K562 (cell line): ENCODE results near the gene KIAA0930. TPM values are rescaled to one million over a fixed set of nuclear protein-coding genes. Genes with fewer than 3 reads are reported as not detected.

Source experiments
- ATAC-seq: fragments of 200-7000 bp; cut with Tn5 transposase; 3 replicates; pipeline ENCODE4 v1.9.1; 2020; ENCODE audit warnings: moderate library complexity
- BruUV-seq: library from RNA; stranded (reverse); fragments of 400-500 nt; replicated peaks from 2 replicates; lab custom pipeline; 2021; lab: Mats Ljungman, UMichigan
- CTCF ChIA-PET: fragments of 300-600 bp; formaldehyde crosslinking; extraction: SDS; loops from one replicate; lab custom pipeline; 2021; ENCODE audit warnings: low intra/inter-chr PET ratio; lab: Yijun Ruan, JAX
- POLR2A ChIA-PET: fragments of 300-600, 350-650 bp; sonication (Branson Sonifier 250); formaldehyde crosslinking; extraction: SDS; loops from one replicate; lab custom pipeline; 2021; ENCODE audit warnings: antibody characterized with exemption, inconsistent platforms; lab: Yijun Ruan, JAX
- DNase-seq, 4 experiments: peaks; one replicate each; pipeline versions ENCODE4 v3.0.0 to v3.0.0-alpha.2; 2011 to 2018; ENCODE audit warnings: low spot score in 3 of 4, mixed read lengths in 3 of 4; ENCODE audit errors: extremely low read depth in 1 of 4
- FAIRE-seq: peaks from 2 replicates; lab custom pipeline; 2011; peaks lifted over from hg19 to GRCh38; lab: Jason Lieb, UNC
- H2AFZ ChIP-seq: 2 replicates; pipeline ENCODE4 v1.6.0; 2011; ENCODE audit warnings: low read depth, low read length, control low read depth, inconsistent platforms
- H3K27ac ChIP-seq: fragments of 200-600 bp; 3 replicates; pipeline ENCODE4 v1.8.0; 2011; ENCODE audit warnings: low read depth, mild to moderate bottlenecking, control low read depth, inconsistent platforms, low read length, moderate library complexity, mixed read lengths; ENCODE audit errors: extremely low read depth
- H3K27me3 ChIP-seq, 2 experiments: fragments of 300-600 bp in 1 of 2; 2 replicates in 1 of 2; 3 replicates in 1 of 2; pipeline versions ENCODE4 v1.6.0 to v1.8.0; 2011; ENCODE audit warnings: inconsistent platforms in 2 of 2, low read length in 2 of 2, mild to moderate bottlenecking in 1 of 2, mixed read lengths in 1 of 2, moderate library complexity in 1 of 2; ENCODE audit not compliant: control insufficient read depth in 2 of 2, insufficient read depth in 2 of 2
- H3K36me3 ChIP-seq: fragments of 300-600 bp; 3 replicates; pipeline ENCODE4 v1.8.0; 2011; ENCODE audit warnings: mild to moderate bottlenecking, low read length, inconsistent platforms; ENCODE audit not compliant: control insufficient read depth, insufficient read depth
- H3K4me1 ChIP-seq, 2 experiments: fragments of 200-600 bp in 1 of 2; replicated peaks in 1 of 2; 2 replicates in 1 of 2; 3 replicates in 1 of 2; pipeline versions ENCODE4 v1.5.1 to v1.8.0; 2011; ENCODE audit warnings: inconsistent platforms in 2 of 2, low read length in 2 of 2, mild to moderate bottlenecking in 1 of 2, mixed read lengths in 1 of 2, moderate library complexity in 1 of 2; ENCODE audit not compliant: control insufficient read depth in 2 of 2, insufficient read depth in 2 of 2
- H3K4me2 ChIP-seq: 2 replicates; pipeline ENCODE4 v1.6.1; 2011; ENCODE audit warnings: low read length, control low read depth, inconsistent platforms, mixed read lengths; ENCODE audit not compliant: insufficient read depth
- H3K4me3 ChIP-seq: fragments of 200-600 bp; sonication (generic), shearing (Covaris generic); 2 replicates; pipeline ENCODE4 v1.5.1; 2016; ENCODE audit warnings: control low read depth, inconsistent platforms
- H3K79me2 ChIP-seq: fragments of 200-600 bp; 3 replicates; pipeline ENCODE4 v1.8.0; 2011; ENCODE audit warnings: low read length, inconsistent platforms; ENCODE audit not compliant: control insufficient read depth, insufficient read depth
- H3K9ac ChIP-seq, 2 experiments: 2 replicates each; pipeline versions ENCODE4 v1.6.0 to v1.6.1; 2011; ENCODE audit warnings: low read depth in 2 of 2, low read length in 2 of 2, control low read depth in 1 of 2, inconsistent platforms in 1 of 2, mild to moderate bottlenecking in 1 of 2, mixed read lengths in 1 of 2; ENCODE audit not compliant: insufficient read depth in 1 of 2
- H3K9me1 ChIP-seq: one replicate; pipeline ENCODE4 v1.6.0; 2011; ENCODE audit warnings: inconsistent platforms, mild to moderate bottlenecking, low read length, moderate library complexity; ENCODE audit not compliant: control insufficient read depth, insufficient read depth
- H3K9me3 ChIP-seq: replicated peaks from 2 replicates; pipeline ENCODE4 v1.5.1; 2011; ENCODE audit warnings: low read depth, low read length, inconsistent platforms; ENCODE audit not compliant: control insufficient read depth, insufficient read depth
- H4K20me1 ChIP-seq: replicated peaks from 2 replicates; pipeline ENCODE4 v1.6.1; 2011; ENCODE audit warnings: low read length, inconsistent platforms, mixed read lengths; ENCODE audit not compliant: control insufficient read depth, insufficient read depth
- BMI1 ChIP-seq: fragments of 150-350 bp; IDR thresholded peaks from 2 replicates; pipeline ENCODE4 v1.6.1; 2014; ENCODE audit warnings: low read length
- DNMT1 ChIP-seq: fragments of 450-650 bp; IDR thresholded peaks from 2 replicates; pipeline ENCODE4 v1.6.1; 2016; ENCODE audit warnings: antibody characterized with exemption, mild to moderate bottlenecking
- ELF1 ChIP-seq: fragments of 200-800 bp; sonication (Bioruptor generic); IDR thresholded peaks from 2 replicates; pipeline ENCODE4 v1.6.1; 2016; ENCODE audit warnings: missing genetic modification characterization, missing compliant biosample characterization
- FOS ChIP-seq: IDR thresholded peaks from 3 replicates; pipeline ENCODE4 v1.6.1; 2011; ENCODE audit not compliant: insufficient read length; ENCODE audit errors: extremely low read depth
- FOXK1 ChIP-seq: sonication (generic); formaldehyde crosslinking; IDR thresholded peaks from 2 replicates; pipeline ENCODE4 v1.8.0; 2022; ENCODE audit warnings: missing genetic modification reagents, mild to moderate bottlenecking, borderline replicate concordance
- KAT8 ChIP-seq: fragments of 450-650 bp; IDR thresholded peaks from 2 replicates; pipeline ENCODE4 v1.6.1; 2016; ENCODE audit warnings: low read depth, mild to moderate bottlenecking
- NFYB ChIP-seq: IDR thresholded peaks from 2 replicates; pipeline ENCODE4 v1.6.1; 2011; ENCODE audit warnings: mild to moderate bottlenecking, moderate library complexity; ENCODE audit not compliant: insufficient read length; ENCODE audit errors: extremely low read depth
- RCOR1 ChIP-seq, 2 experiments: IDR thresholded peaks; 2 replicates each; pipeline ENCODE4 v1.6.1; 2012; ENCODE audit warnings: low read depth in 2 of 2, low read length in 2 of 2, borderline replicate concordance in 1 of 2, improper control_type of control experiment in 1 of 2
- SAFB ChIP-seq: fragments of 200-400 bp; formaldehyde crosslinking; IDR thresholded peaks from 2 replicates; pipeline ENCODE4 v1.6.1; 2017; ENCODE audit warnings: low read depth, low read length, borderline replicate concordance
- SAP30 ChIP-seq: fragments of 200-600 bp; sonication (generic); IDR thresholded peaks from 2 replicates; pipeline ENCODE4 v1.6.1; 2012; ENCODE audit warnings: borderline replicate concordance, low read depth, mild to moderate bottlenecking, moderate library complexity, low read length, control low read depth, inconsistent platforms; ENCODE audit not compliant: insufficient read depth, poor library complexity, severe bottlenecking
- SIN3B ChIP-seq: fragments of 450-650 bp; IDR thresholded peaks from 2 replicates; pipeline ENCODE4 v1.6.1; 2017; ENCODE audit warnings: low read depth, mild to moderate bottlenecking, moderate library complexity
- SREBF2 ChIP-seq: sonication (generic); formaldehyde crosslinking; IDR thresholded peaks from 2 replicates; pipeline ENCODE4 v1.4.0; 2020; ENCODE audit warnings: mild to moderate bottlenecking, missing genetic modification reagents
- SRSF3 ChIP-seq: fragments of 200-400 bp; formaldehyde crosslinking; IDR thresholded peaks from 2 replicates; pipeline ENCODE4 v1.6.1; 2016; ENCODE audit warnings: mild to moderate bottlenecking, low read length, moderate library complexity; ENCODE audit not compliant: insufficient read depth
- SRSF7 ChIP-seq: fragments of 200-400 bp; formaldehyde crosslinking; optimal IDR thresholded peaks from 2 replicates; pipeline ENCODE3; 2017; ENCODE audit warnings: mild to moderate bottlenecking, low read depth, low read length
- ZNF239 ChIP-seq: fragments of 250-450 bp; sonication (Bioruptor Pico); IDR thresholded peaks from 2 replicates; pipeline ENCODE4 v1.4.0; 2020; ENCODE audit warnings: mild to moderate bottlenecking
- ZNF263 ChIP-seq: sonication (generic); formaldehyde crosslinking; IDR thresholded peaks from 2 replicates; pipeline ENCODE4 v1.8.0; 2022; ENCODE audit warnings: mild to moderate bottlenecking, missing genetic modification reagents, borderline replicate concordance
- ZNF551 ChIP-seq: fragments of 250-450 bp; sonication (Bioruptor Pico); IDR thresholded peaks from 2 replicates; pipeline ENCODE4 v1.5.0; 2021; ENCODE audit warnings: mild to moderate bottlenecking, moderate library complexity
- WGBS: fragments of 100-300 bp; shearing (Covaris generic); methylation state at CpG from one replicate; pipeline ENCODE4 v1.1.6; 2016; ENCODE audit warnings: low coverage, mixed read lengths; ENCODE audit not compliant: insufficient coverage; ENCODE audit errors: missing lambda C conversion rate; 5-methylcytosine and 5-hydroxymethylcytosine counted together
- in situ Hi-C: fragments of 300-500 bp; cut with MboI; formaldehyde crosslinking; loops from 4 replicates; pipeline ENCODE4 v1.15.0; 2018; ENCODE audit warnings: inconsistent platforms, mixed read lengths
- intact Hi-C: fragments of 100-400 bp; cut with micrococcal nuclease; formaldehyde crosslinking; loops from 2 replicates; pipeline ENCODE4 v1.14.2; 2022
- polyA plus RNA-seq, 8 experiments: library from polyadenylated mRNA; depleted of rRNA in 4 of 8; stranded (reverse) in 5 of 8; unstranded in 3 of 8; fragments of >200 nt; fragmentation: Nextera tagmentation in 2 of 8; fragmentation: Illumina TruSeq in 1 of 8; extraction: Ambion mirVana in 2 of 8; extraction: Trizol in 1 of 8; gene quantifications; 2 replicates each; pipeline versions ENCODE4 v1.2.1 to v1.2.3, GENCODE V29; 2011 to 2014; ENCODE audit warnings: inconsistent platforms in 1 of 8, missing spikeins in 1 of 8
- total RNA-seq, 7 experiments: library from RNA; depleted of rRNA in 6 of 7; stranded (reverse); fragments of >200 nt in 6 of 7; fragmentation: Illumina TruSeq in 2 of 7; extraction: Trizol in 2 of 7; gene quantifications; 2 replicates each; pipeline versions ENCODE4 v1.2.1 to v1.2.3, GENCODE V29; 2011 to 2021; ENCODE audit warnings: low replicate concordance in 1 of 7
- TF ChIP-seq, protein P1 (sequence below): fragments of 450-650 bp; formaldehyde crosslinking; IDR thresholded peaks from 2 replicates; pipeline ENCODE4 v1.4.0; 2022; ENCODE audit warnings: missing genetic modification characterization
- TF ChIP-seq, protein P2 (sequence below): fragments of 450-650 bp; IDR thresholded peaks from 2 replicates; pipeline ENCODE4 v1.6.1; 2016; ENCODE audit warnings: borderline replicate concordance

Gene KIAA0930
- total and polyA plus RNA-seq, 9 of the 15 experiments (the other 6 are each of a cell fraction or from before 2014, with no cell fraction given) = 0.24 to 12.1 (median 6.4) TPM

DNA sequence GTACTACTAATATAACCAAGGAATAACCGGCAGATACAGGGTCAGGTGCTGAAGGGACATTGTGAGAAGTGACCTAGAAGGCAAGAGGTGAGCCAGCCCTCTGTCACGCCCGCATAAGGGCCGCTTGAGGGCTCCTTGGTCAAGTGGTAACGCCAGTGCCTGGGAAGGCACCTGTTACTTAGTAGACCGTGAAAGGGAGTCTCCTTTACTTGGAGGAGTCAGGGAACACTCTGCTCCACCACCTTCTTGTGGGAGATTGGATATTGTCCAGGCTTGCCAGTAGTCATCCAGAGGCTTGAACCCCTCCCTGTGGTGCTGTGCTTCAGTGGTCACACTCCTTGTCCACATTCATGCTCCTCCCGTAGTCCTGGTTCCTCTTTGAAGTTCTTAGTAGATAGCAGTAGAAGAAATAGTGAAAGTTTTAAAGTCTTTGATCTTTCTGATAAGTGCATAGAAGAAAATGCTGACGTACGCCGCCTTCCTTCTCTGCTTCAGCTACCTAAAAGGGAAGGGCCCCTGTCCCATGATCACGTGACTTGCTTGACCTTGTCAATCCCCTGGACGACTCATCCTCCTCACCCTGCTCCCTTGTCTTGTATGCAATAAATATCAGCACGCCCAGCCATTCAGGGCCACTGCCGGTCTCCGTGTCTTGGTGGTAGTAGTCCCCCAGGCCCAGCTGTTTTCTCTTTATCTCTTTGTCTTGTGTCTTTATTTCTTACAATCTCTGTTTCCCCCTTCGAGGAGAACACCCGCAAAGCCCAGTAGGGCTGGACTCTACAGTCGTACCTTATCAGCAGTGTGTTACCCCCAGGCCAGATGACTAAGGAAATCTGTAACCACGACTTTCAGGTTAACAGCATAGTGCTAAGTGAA, 70.9 kb downstream of the KIAA0930 start:
- no peak overlapping the region for H3K9ac ChIP-seq
- H3K4me1 ChIP-seq = peaks cover 5 to 10% of the 10 kb centered on the region in 2 experiments; a peak in 3 of 5 replicates
- no peak overlapping the region for H3K4me3 ChIP-seq
- peak; percentile 62 for FAIRE-seq
- no TSS peak for BruUV-seq
- ChIA-PET POLR2A (interaction anchor here (0.7 kb wide), 1 partner anchor 1171 kb away, joined by 3 read pairs; no protein-coding TSS in a partner anchor), CTCF (interaction anchor here (0.6 kb wide), 1 partner anchor 38 kb away, joined by 3 read pairs; no protein-coding TSS in a partner anchor)
- ATAC-seq = peak; percentile 91
- no peaks in the 10 kb centered on the region for H3K9me1 ChIP-seq
- H3K27ac ChIP-seq = peak overlapping the region; percentile 52; the same call in 1 of the 3 replicates
- in situ Hi-C loops (no loop called here), intact Hi-C loops (no loop called here)
- peak; percentile 29 to 78 (median 51) for DNase-seq
- H4K20me1 ChIP-seq = peaks cover 14% of the 10 kb centered on the region; the same call in 1 of the 2 replicates
- peaks cover 91% of the 10 kb centered on the region for H3K36me3 ChIP-seq
- H3K4me2 ChIP-seq = peak overlapping the region; percentile 27; the same call in 1 of the 2 replicates
- H3K27me3 ChIP-seq = no peaks in the 10 kb centered on the region
- no peak overlapping the region for H2AFZ ChIP-seq
- WGBS = 24% methylated on average over 17 of the region's 19 CpGs
- H3K9me3 ChIP-seq = no peaks in the 10 kb centered on the region
- peaks cover 69% of the 10 kb centered on the region for H3K79me2 ChIP-seq
- TF ChIP-seq SAFB = no peak
- TF ChIP-seq, protein P1, sequence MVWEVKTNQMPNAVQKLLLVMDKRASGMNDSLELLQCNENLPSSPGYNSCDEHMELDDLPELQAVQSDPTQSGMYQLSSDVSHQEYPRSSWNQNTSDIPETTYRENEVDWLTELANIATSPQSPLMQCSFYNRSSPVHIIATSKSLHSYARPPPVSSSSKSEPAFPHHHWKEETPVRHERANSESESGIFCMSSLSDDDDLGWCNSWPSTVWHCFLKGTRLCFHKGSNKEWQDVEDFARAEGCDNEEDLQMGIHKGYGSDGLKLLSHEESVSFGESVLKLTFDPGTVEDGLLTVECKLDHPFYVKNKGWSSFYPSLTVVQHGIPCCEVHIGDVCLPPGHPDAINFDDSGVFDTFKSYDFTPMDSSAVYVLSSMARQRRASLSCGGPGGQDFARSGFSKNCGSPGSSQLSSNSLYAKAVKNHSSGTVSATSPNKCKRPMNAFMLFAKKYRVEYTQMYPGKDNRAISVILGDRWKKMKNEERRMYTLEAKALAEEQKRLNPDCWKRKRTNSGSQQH (CRISPR knock-in tag) = no peak
- TF ChIP-seq NFYB = no peak
- no peak for TF ChIP-seq SRSF3
- TF ChIP-seq RCOR1 (IDR thresholded peaks at IDR 0.05; ENCODE audit: borderline replicate concordance in 1 of 2, low read depth in 2 of 2, low read length in 2 of 2) = peak in 1 of 2 experiments; percentile 90; a peak in 2 of 4 replicates
- no peak for TF ChIP-seq SIN3B
- TF ChIP-seq SRSF7 = no peak
- no peak for TF ChIP-seq DNMT1
- TF ChIP-seq SAP30 = no peak
- no peak for TF ChIP-seq BMI1
- no peak for TF ChIP-seq SREBF2
- TF ChIP-seq, protein P2, sequence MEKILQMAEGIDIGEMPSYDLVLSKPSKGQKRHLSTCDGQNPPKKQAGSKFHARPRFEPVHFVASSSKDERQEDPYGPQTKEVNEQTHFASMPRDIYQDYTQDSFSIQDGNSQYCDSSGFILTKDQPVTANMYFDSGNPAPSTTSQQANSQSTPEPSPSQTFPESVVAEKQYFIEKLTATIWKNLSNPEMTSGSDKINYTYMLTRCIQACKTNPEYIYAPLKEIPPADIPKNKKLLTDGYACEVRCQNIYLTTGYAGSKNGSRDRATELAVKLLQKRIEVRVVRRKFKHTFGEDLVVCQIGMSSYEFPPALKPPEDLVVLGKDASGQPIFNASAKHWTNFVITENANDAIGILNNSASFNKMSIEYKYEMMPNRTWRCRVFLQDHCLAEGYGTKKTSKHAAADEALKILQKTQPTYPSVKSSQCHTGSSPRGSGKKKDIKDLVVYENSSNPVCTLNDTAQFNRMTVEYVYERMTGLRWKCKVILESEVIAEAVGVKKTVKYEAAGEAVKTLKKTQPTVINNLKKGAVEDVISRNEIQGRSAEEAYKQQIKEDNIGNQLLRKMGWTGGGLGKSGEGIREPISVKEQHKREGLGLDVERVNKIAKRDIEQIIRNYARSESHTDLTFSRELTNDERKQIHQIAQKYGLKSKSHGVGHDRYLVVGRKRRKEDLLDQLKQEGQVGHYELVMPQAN = no peak
- TF ChIP-seq FOXK1 = no peak
- TF ChIP-seq ZNF263 (CRISPR knock-in tag) = 0 out of 2 replicates have a peak, but pooled peaks have one; percentile 19
- no peak for TF ChIP-seq ZNF551 (CRISPR knock-in tag)
- no peak for TF ChIP-seq ZNF239 (CRISPR knock-in tag)
- TF ChIP-seq FOS = no peak
- no peak for TF ChIP-seq ELF1 (tag)
- TF ChIP-seq KAT8 = no peak
